NCI-H748 treated with DMSO at 0.1 percent for 48 hours (cell line): ENCODE results near the gene ELOVL5.
"Not testable (repeated sequence)": the region's sequence is repeated elsewhere in the genome, so short reads cannot be mapped to it uniquely, and the experiment has no call there.

Source experiments
- DNase-seq: peaks from one replicate; lab custom pipeline; 2025; lab: John Stamatoyannopoulos, UW

Gene ELOVL5

DNA sequence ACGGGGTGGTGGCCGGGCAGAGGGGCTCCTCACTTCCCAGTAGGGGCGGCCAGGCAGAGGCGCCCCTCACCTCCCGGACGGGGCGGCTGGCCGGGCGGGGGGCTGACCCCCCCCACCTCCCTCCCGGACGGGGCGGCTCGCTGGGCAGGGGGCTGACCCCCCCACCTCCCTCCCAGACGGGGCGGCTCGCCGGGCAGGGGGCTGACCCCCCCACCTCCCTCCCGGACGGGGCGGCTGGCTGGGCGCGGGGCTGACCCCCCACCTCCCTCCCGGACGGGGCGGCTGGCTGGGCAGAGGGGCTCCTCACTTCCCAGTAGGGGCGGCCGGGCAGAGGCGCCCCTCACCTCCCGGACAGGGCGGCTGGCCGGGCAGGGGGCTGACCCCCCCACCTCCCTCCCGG lies 43.8 kb downstream of the ELOVL5 start:
- DNase-seq = not testable (repeated sequence)

DNA sequence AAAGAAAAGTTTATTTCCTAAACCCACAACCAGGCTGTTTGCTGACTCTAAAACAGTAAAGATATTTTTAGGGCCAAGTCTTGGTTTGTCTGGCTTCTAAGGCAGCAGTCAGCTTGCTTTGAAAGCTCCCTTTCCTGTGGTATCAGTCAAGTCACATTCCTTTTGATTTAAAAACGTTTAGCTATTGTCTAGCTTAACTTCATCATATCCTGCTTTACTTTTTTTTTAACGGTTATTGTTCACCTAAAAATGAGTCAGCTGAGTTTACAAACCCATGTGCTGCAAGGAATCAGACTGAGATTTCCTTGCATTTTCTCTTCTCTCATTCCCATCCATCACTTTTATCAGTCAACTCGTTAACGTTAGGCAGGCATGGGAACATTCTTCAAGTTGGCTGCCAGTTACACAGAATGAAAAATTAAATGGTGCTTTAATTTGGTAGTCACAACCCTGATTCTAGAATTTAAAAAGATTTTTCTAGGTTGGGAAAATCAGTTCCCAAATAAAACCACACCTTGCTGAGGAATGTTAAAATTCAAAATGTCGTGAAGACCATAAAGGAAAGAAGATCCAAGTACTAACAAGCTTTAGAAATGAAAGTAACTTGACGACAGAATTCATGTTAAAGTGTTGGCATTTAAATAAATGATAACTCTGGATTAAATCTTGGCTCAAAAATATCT lies 45.9 kb downstream of the ELOVL5 start:
- no peak for DNase-seq

DNA sequence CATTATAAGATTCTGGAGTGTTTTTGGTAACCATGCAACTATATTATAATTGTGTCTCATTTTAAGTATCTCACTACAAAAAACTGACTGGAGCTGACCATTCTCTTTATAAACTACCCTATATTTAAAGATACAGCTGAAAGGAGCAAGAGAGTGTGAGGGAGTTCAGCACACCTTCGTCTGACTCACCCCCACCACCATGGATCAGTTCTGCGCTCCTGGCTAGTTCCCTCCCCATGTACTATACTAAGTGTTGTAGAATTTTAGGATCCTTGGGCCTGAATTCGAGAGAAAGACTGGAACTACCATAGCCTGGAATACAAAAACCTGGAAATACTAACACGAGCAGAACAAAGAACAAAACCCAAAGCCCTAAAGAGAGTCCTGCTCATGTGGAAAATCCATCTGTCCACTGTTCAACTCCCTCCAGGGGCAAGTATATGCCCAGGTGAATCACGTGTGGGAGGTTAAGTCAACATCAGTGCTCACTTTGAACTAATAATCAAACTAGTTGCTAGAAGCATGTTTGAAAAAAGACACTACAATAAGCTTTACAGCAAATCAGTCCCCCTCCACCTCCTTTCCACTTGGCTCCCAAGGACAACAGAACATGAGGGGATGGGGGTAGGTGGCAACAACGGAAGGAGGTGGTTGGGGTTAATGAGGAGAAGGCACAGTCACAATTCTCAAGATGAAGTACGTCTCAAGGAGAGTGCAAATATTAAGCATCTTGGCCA lies 46.8 kb downstream of the ELOVL5 start:
- DNase-seq = no peak

DNA sequence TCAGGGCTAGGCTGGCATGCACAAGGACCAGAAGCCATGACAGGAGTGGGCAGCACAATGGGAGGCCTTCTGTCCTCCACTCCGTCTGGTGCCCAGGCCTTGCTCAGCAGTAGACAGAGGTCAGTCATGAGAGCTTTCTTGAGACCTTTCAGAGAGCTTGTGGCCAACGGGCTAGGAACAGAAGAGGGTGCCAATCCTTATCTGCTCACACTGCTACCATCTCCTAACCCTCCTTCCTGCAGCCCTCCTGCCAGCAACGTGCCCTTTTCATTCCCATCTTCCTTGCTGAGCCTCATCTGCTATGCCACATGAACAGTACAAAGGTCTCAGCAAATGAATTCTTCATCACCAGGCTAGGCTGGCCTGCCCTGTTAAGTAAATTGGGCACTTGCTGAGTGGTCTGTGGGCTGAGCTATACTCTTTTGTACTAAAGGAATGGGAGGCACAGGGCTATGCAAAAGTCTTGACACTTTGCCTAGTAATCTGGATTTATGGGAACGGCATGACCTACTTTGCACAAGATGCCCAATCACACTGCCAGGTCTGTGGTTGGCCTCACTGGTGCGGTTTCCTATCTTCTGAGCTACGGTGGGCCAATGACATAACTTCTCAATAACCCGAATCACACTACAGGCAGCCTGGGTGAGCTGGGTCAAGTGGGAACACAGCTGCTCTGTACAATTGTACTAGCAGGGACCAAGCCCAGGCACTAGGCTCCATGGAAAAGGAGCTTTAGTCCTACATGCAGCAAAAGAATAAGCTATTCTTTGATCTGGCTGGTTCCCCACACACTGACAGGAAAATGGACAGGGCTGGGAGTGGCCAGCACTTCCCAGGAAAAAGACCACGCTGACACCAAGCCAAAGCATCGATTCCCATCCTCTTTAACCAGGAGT lies 47.8 kb downstream of the ELOVL5 start:
- DNase-seq = no peak

DNA sequence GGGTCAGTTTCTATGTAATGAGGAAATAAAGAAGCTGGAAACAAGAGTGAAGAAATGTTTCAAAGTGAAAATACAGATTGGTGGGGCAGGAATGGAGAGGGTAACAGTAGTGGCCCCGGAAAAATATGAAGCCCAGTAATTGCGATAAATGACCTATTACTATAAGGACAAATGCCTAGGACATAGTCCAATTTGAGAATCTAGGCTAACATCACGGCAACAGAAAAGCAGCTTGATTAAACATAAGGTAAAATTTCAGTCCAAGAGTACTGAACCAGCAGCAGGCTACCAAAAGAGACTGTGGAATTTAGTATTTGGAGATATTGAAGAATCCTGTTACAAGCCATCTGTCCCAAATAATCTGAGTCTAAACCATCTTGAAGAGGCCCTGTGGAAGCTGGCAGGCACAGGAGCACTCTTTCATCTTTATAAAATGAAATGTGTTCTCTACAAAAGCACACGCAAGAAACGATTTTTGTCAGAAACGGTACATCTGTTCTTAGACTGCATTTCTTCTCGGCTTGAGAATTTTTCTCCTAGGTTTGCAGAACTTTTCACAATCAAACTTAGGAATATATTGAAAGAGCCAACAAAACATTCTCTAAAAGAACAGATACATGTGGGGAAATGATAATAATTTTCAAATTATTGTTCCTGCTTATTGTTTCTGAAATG lies 49.3 kb downstream of the ELOVL5 start:
- no peak for DNase-seq

DNA sequence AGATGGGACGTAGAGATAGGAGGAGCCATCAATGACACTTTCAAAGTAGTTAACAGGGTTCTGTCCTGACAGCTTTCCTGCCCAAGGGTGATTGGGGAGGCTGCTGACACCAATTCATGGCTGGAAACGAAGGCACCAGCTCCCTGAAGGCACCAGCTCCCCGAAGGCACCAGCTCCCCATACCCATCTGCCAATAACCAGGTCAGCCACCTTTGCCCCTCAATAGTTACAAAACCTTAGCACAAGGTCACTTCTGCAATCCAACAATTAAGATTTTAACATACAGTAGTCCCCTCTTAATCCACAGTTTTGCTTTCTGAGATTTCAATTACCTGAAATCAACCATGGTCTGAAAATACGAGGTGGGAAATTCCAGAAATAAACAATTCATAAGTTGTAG lies 51.7 kb downstream of the ELOVL5 start:
- DNase-seq = no peak

DNA sequence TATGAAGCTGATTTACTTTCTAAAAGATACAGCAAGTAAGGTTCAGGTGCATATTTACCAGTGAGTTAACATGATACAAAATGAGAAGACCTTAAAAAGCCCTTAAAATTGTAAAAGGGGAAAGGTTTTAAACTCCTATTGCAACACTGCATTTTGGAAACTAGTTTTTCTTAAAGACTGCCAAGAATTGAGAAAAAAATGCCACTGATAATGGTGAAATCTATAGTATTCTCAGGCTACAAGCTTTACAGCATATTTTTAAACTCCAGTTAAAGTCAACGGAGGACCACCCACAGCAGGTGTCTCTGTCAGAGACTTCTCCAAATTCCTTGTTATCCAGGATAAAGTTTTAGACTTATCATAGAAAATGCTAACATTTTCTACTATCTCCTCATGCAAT lies 53.6 kb downstream of the ELOVL5 start:
- DNase-seq = no peak

DNA sequence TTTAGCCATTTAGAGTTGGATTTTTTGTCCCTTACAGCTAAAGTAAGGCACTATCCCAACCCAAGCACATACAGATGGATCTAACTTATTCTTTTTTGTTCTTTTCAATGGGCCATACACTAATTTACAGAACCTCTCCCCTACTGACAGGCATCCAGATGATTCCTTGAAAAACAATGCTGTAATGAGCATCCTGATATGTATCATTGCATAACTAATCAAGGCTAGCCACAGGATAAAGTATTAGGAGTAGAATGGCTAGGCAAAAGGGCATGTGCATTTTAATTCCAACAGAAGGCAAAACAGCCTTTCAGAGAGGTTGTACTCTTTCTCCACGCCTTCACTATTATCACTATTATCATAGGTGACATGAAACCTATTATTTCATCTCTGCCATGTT lies 54.1 kb downstream of the ELOVL5 start:
- no peak for DNase-seq

DNA sequence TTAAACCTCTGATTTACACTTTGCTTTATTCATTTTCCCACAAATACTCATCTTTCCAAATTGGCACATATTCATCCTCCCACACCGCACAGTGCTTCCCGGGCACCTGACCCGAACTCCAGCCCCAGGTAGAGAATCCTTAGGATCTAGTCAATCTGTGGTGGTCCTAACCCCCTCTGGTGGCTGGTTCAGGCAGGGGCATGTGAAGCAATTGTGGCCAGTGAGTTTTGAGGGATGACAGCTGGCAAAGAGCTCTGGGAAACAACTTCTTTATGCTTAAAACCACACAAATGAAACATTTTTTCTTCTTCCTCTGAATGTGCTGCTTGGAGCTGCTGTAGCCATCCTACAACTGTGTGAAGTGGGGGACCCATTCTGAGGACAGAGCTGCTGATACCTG lies 54.7 kb downstream of the ELOVL5 start:
- DNase-seq = no peak

DNA sequence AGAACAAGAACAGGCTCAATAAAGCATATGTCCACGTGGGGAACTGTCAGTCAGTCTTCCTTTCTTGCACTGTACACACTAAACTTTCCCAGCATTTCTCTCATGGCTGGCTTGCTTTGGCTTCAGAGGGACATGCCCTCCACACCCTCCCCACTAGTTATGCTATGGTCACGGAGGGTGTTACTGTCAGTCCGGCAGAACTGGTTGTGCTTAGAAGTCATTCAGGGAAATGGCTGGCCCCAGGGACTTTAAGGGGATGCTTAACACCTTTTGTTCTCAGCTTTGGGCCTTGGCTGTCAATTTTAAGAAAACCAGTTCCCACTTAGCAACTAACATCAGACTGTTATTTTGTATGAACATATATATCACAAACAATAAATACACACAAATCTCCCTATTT lies 55.1 kb downstream of the ELOVL5 start:
- no peak for DNase-seq

DNA sequence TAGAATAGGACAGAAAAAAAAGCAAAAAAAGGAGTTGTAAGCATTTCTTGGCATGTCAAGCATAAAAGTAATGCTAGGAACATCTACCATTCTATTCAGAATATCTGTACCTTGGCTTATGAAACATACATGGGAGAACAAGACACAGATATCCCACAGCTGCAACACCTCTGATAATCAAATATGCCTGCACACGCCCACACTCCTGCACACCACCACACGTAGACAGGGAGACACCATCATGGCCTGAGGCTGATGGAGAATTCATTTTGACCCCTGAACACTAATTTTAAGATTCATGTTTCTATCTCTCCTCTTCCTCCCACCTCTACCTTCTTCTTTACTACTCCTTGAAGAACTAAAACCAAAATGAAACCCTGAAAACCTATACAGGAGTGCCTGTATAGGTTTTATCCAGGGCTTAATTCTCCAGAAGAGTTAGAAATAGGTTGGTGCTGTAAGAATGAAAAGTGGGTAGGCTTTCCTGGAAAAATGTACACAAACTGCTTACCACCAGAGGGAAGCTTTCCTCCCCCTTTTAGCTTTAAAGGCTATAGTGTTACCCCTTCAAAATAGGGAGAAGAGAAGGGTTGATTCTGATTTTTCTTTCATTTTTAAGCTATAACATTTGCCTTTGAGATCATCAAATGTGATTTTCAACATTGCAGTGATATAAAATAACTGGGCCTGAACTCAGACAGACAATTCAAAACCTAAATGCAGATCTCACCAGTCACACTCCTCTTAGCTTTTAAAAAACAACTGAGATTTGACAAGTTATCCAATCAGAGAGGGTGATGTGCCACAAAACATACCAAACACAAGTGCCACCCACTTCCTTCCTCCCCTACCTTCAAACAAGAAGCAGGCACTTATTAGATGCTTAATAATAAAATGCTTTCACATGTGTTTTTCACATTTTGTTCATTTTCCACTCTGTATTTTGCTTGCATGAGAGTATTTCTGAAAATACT lies 57.9 kb downstream of the ELOVL5 start:
- DNase-seq = no peak

DNA sequence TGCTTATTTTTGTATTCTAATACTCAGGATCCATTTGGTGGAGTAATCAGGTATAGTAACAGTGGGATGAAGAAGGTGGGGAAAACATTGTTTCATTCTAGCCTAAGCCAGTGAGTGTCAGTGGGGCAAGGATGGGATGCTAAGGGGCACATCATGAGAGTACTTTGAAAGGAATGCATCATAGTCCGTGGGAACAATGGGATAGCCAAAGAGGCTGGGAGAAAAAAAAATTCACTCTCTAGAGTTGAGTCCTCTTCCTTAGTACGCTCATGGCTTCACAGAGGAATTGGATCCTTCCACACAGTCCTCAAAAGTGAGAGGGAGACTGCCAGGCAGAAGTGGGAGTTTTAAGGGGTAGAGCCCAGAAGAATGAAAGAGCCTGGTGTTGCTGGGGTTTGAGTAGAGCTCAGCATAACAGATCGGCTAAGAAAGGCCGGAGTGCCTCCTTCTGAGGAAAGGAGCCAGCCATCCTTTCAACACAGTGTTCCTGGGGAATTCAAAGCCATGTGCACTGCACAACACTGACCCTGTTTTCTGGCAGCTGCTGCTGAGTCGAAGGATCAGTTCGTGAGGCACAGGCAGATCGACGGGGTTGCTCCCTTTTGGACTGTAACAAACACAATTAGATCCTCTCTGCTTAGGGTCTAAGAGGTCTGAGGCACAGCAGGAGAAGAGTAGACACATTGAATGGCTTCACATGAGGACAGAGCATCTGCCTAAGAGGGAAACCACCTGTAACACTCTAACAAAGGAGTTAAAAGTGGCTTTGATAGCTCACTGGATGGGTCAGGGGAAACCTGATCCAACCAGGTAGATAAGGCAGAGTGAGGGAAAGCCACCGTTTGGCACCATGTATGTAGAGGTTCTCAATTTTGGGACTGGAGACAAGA lies 61.2 kb downstream of the ELOVL5 start:
- peak; percentile 15 for DNase-seq

DNA sequence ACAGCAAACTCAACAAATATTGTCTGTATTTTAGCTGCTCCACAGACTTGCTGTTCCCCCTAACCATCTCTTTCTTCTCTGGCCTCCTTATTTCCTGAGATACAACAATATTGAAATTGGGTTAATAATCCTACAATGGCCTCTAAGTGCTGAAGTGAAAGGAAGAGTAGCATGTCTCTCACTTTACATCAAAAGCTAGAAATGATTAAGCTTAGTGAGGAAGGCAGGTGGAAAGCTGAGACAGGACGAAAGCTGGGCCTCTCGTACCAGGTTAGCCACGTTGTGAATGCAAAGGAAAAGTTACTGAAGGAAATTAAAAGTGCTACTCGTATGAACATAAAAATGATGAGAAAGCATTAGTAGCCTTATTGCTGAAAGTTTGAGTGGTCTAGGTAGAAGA lies 63.8 kb downstream of the ELOVL5 start:
- no peak for DNase-seq

DNA sequence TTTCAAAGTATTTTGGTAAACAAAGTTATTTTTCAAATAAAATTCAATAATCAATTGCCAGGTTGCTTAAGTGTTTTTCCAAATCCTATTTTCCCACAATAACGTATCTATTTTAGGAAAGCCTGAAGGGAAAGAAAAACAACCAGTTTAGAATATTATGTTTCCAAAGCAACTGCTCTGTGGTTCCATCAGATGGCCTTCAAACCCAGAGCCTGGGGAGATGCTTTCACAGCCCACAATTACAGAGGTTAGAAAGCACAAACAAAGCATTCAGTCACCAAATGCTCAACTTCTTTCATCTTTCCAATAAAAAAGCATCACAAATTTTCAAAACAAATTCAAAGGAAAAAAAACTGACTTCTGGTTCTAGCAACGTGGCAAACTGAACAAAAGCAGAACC lies 66.0 kb downstream of the ELOVL5 start:
- DNase-seq = no peak

DNA sequence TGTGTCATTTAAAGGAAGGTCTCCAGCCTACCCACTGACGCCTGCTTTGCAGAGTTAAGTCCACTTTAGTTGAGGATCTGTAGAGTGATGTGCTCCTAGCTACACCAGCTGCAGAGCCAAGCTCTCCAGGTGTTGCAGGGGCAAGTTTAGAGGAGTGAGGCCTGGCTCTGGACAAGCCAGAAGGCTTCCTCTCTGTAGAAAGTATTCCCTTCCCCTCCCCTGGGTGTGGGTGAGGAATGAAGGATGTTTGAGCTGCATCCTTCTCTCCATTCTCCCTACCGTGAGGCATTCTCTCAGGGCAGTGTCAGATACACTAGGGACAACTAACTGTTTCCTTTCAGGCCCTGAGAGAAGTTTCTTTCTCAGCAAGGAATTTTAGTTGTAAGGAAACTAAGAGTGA lies 66.5 kb downstream of the ELOVL5 start:
- DNase-seq = no peak

DNA sequence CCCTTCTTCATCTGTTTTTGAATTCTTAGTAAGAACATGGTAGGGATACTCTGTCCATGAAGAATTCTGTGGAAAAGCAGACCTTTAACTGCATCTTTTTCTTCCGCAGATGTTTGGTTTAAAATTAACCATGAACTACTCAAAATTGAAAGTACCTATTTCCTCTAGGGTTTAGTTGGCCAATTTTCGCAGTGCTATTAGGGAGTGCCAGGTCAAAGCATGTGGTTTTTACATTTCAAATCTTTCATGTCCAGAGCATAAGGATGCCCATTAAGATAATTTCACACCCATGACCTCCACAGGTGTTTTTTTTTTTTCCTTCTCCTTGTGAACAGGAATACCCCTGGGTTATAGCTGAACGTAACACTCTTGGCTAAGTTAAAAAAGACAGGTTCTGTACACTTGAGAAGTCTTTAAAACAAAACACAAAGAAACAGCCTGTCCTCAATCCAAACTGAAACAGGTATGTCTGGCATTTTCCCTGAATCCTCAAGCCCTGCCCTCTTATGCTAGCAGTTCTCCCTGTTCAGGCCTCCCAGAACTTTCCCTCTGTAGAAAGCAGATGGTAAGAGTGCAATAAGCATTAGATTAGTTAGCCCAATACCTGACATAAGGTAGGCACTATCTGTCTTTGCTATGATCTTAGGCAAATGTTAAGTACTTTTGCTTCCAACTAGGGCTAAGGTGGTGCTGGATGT lies 67.1 kb downstream of the ELOVL5 start:
- no peak for DNase-seq

DNA sequence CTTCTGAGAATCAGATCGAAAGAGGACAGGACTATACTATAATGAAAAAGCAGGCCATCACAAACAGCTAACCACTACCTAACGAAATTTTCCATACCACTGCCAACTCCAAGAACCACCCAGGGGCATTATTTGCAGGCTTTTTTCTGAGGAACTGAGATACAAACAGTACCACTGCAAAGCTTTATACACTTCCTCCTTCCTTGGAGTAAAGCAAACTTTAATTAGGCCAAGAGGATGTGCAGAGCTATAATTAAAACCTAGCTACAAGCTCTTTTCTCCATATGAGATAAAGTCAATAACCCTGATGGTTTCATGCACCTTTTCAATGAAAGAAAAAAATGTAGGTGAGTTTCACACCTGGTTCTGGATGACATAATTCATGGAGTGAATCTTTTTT lies 68.5 kb downstream of the ELOVL5 start:
- DNase-seq = no peak

DNA sequence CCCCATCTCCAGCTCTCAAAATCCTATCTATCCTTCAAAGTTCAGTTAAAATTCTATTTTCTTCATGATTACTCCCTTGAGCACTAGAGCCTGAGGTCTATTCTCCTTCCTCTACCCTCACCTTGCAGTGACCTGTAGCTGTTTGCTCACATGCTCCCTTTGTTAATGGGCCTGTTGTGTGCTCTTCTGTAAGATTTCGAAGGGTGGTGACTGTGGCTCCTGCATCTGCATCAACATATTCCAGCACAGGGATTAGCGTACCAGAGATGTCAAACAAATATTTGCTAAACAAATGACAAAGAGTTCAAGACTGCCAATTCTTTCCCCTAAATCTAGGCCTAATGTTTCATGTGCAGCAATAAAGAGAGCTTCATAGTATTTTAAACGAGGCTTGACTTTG lies 69.5 kb downstream of the ELOVL5 start:
- DNase-seq = no peak

DNA sequence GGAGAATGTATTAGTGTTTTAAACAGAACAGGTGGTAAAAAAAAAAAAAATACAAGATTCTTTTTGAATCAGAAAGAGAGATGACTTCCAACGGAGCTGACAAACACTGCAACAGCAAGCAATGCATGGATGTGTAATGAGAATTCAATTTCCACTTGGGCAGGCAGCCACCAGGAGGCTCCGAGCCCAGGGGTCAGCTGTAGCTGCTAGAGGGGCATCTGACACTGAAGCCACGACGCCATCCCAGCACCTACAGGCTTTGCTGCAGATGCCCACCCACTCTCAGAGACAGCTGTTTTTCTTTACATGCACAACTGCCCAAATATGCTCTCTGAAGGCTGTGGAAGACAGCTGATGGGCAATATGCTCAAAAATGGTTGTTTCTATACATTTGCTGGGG lies 75.4 kb downstream of the ELOVL5 start:
- DNase-seq = no peak
